Left lobe of liver (tissue), 2 donors: Measurements from ENCODE around the gene PNO1. TPM values are rescaled to one million over a fixed set of nuclear protein-coding genes. Genes with fewer than 3 reads are reported as not detected.
"Not testable (repeated sequence)": the region's sequence is repeated elsewhere in the genome, so short reads cannot be mapped to it uniquely, and the experiment has no call there.

Source experiments
- ATAC-seq: fragments of 200-7000 bp; cut with Tn5 transposase; one replicate; pipeline ENCODE4 v1.9.1; 2020; ENCODE audit warnings: mild to moderate bottlenecking, moderate library complexity
- DNase-seq: peaks from one replicate; pipeline ENCODE4 v3.0.0-alpha.2; 2020; ENCODE audit warnings: low spot score
- total RNA-seq: library from RNA; stranded (reverse); gene quantifications from one replicate; pipeline ENCODE4 v1.2.1, GENCODE V29; 2021
- donor health status: DM: no; HTN: no; CAD: no; lungs with moderate emphysema.
- donor health status: DM: no; HTN: yes; CAD: no.

Gene PNO1
- total RNA-seq = 4.9 TPM

DNA sequence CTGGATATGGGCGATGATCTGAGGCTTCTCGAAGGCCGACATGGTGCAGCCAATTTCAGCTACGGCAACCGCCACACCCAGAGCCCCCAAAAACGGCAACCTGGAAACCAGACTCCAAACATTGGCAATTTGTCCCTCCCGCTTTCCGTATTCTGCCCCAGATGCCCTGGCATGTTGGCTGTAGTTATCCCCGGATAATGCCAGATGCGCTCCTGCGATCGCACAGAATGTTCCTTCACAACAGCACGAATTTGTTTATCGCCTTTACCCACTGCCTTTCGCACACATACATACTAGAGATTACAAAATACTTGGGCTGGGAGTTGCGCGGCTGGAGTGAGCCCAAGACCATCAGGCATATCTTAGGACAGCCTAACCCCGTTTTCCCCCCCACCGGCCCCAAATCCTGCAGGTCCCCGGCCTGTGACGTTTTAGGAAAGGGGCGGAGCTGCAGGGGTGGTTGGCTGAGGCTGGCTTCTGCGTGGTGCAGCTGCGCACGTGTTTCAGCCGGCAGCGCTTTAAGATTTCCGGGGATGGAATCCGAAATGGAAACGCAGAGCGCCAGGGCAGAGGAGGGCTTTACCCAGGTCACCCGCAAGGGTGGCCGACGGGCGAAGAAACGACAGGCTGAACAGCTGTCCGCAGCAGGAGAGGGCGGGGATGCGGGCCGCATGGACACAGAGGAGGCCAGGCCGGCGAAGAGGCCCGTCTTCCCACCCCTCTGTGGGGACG, at the start of gene PNO1:
Gene PNO1, plus strand, starts transcription at position 487 of the 732 bp plus-strand sequence. Its CDS starts 47 bp downstream, at position 534.
- DNase-seq (peak; percentile 96), ATAC-seq (peak; percentile 97)

DNA sequence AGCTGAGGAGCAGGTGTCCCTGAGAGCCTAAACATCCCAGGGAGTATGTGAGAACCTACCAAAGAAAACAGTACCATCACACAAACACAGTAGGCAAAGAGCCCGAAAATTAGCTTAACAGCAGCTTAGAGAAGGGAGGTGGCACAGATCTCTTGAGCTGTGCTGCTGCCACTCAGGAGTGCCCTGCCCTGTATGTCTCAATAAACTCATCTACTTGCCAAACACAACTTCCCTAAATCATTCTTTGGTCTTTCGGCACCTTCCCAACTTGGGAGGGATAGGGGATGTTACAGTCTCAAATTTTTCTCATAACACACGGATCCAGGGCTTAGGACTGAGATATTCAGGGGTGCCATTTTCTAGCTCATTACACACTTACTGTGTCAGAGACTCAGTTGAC, 49.6 kb upstream of the PNO1 start:
- no peak for ATAC-seq

DNA sequence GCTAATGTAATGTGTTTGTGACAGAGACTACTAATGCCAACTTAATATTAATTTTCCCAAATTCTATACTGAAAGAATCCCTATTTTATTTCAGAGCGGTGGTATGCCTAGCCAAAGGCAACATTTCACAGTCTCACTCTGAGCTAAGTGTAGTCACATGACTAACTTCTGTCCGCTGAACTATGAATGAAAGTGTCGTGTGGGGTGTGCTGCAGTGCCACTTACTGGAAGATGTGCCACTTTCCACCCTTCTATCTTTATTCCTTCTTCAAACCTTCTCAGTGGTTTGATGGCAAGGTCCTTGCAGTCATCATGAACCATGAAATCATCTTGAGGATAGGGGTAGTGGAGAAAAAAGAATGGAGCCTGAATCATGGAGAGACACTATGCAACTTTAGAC, 47.6 kb upstream of the PNO1 start:
- ATAC-seq (no peak), DNase-seq (no peak)

More for the DNA sequence above, 49.6 kb upstream of the PNO1 start:
- no peak for DNase-seq

DNA sequence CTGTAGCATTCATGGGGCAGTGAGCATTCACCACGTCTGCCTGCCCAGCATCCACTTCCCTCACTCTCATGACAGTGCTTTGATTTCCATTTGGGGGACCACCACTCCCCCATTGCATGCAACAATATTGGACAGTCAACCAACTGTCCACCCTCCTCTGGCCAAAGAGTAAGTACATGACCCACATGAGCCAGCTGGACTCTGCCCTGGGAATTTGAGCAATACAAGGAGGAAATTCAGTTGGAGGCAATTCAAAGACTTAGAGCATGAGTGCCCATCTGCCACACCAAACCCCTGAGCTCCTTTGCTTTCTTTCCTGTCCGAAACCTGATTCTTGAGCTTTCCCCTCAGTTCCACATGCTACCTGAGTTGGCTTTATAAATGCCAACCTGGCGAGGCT, 41.7 kb upstream of the PNO1 start:
- DNase-seq (peak; percentile 75), ATAC-seq (peak; percentile 82)

DNA sequence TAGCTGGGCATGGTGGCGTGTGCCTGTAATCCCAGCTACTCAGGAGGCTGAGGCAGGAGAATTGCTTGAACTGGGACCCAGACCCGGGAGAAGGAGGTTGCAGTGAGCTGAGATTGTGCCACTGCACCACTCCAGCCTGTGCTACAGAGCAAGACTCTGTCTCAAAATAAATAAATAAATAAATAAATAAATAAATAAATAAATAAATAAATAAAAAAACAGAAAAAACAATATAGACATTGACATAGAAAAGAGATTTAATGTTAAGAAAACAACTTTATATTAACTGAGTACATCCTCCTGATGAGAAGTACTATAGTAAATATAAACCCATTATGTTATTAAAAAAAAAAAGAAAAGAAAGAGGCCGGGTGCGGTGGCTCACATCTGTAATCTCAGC, 39.8 kb upstream of the PNO1 start:
- not testable (repeated sequence) for ATAC-seq, DNase-seq

DNA sequence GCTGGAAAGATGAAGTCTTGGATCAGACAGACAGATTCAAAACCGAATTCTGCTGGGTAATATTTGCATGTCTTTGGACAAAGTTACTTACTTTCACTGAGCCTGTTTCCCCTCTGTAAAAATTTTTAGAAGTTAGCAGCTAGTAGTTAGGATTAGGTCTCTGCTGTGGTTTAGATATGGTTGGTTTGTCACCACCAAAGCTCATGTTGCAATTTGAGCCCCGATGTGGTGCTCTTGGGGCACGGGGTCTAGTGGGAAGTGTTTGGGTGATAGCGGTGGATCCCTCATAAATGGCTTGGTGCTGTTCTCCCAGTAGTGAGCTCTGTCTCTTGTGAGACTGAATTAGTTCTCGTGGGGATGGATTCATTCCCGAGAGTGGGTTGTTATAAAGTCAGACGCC, 38.9 kb upstream of the PNO1 start:
- DNase-seq = no peak
- no peak for ATAC-seq

DNA sequence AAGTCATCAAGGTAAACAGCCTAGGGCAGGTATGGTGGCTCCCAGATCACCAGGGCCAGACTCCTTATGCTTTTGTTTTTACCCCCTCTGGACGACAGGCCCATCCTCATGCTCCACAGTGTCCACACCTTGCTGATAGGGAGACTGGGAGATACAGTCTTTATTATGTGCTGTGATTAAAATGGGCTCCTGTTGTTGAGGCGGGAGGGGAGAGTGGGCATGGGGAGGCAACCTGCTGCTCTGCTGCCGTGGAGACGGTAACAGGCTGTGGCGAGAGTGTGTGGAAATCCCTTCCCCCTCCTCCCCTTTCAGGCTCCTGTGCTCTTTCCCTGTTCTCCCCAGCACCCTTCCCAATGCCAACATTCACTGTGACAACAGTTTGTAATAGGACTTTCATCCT, 38.2 kb upstream of the PNO1 start:
- ATAC-seq = no peak
- DNase-seq = no peak

DNA sequence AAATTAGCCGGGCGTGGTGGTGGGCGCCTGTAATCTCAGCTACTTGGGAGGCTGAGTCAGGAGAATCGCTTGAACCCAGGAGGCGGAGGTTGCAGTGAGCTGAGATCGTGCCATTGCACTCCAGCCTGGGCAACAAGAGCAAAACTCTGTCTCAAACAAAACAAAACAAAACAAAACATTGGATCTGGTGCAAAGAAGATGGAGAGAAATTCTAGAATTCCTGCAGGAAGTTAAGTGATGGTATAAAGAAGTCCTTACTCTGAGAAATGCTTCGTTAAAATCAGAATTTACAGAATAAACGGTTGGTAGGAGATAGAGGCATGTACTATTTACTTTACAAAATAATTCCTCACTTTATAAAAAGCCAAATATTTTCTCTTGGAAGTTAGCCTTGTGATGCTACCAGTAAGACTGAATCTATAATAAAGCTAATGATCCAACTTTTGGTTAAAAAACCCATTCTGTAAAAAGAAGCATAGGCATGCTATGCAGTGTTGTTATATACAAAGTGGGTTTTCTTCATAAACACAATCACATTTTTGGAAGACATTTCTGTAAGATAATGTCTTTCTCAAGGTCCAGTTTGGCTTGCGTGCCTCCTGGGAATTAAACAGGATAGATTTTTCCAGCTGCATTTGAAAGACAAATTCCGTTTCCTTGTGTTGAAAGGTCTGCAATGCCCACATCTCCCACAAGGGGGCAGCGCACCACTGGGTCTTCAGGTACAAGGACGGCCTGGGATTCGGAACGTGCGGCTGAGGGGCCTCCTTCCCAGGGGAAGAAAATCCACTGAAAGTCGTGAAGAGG, 35.6 kb upstream of the PNO1 start:
- DNase-seq = peak; percentile 83
- peak; percentile 79 for ATAC-seq

DNA sequence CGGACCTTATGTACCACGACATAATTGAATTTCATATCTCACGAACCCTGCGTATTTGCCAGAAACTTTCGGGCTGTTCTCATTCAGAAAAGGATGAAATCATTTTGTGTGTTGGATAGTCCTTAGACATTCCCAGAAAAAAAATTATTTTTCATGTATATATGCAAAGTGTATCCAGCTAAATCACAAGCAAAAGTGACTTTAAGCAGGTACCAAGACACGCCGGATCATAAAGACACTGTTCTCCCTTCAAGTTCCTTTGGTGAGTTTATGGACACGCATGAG, 35.1 kb upstream of the PNO1 start:
- DNase-seq (no peak), ATAC-seq (no peak)

DNA sequence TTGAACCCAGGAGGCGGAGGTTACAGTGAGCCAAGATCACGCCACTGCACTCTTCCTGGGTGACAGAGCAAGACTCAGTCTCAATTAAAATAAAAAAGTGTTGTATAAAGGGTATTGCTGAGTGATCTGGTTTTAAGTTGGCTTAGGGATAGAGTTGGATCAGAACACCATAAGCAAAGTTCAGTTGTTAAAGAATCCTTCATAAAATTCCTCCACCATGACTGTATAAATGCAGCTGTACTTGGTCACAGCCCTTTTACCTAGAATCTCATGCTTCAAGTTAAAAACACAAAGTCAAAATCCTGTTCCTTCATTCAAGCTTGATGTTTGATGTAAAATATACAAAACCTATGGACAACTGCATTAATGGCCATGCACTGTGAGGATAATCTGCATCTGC, 33.4 kb upstream of the PNO1 start:
- ATAC-seq = no peak
- DNase-seq = no peak

DNA sequence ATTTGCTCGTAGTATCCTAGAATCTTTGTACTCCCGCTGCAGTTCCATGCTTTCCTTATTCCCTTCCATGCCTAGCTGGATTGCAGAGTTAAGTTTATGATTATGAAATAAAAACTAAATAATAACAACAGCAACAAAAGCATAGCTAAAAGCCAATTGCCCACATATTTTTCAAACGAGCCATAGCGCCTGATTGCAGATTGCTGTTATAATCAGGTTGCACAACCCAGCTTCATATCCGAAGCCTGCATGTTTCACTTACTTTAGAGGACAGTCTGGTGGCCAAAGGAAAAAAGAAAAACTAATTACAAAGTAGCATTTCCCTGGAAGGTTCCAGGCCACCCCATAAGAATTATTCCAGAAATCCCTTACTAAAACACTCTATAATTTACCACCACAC, 31.9 kb upstream of the PNO1 start:
- no peak for DNase-seq
- no peak for ATAC-seq

DNA sequence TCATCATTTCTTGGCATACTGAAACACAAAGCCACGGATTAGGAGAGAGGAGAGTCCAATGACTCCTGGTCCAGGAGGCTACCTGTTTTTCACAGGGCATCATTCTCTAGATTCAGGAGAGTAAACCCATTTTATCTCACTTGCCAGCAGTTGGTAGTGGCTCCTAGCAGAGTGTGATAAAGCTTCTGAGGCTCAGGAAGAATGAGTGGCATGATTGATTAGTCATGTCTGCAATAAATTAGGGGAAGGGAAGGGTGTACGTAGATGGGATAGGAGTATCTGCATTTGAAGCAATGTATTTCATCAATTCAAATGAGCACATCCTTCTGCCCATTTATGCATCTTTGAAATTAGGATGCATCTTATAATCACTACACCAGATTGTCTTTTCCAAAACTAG, 31.1 kb upstream of the PNO1 start:
- no peak for DNase-seq
- ATAC-seq = no peak

DNA sequence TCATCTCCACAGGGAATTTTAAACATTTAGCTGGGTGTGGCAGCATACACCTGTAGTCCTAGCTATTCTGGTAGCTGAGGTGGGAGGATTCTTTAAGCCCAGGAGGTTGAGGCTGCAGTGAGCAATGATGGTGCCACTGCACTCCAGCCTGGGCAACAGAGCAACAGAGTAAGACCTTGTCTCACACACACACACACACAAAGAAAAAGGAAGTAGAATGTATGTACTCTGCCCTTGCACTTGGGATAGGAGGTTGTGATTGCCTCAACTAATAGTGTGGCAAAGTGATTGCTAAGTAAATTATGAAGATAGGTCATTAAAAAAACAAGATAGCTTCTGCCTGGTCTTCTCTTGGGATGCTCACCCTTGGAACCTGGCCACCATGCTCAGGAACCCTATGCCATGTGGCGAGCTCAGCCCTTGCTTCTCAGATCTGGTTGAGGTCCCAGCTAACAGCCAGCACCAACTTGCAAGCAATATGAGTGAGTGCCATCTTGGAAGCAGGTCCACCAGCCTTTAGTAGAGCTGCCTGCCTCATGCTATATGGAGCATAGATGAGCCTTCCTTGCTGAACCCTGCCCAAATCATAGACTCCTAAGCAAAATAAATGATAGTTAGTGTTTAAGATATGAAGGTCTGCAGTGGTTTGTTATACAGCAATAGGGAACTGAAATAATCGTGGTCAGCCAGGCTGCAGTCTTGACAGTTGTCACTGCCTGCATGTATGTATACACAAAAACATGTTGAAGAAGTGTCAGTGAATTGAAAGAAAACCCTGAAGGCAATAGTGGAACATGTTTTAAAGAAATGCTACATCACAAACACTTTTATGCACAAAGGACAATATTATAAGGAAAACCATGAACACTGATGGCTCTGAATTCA, 30.1 kb upstream of the PNO1 start:
- ATAC-seq (no peak), DNase-seq (no peak)

DNA sequence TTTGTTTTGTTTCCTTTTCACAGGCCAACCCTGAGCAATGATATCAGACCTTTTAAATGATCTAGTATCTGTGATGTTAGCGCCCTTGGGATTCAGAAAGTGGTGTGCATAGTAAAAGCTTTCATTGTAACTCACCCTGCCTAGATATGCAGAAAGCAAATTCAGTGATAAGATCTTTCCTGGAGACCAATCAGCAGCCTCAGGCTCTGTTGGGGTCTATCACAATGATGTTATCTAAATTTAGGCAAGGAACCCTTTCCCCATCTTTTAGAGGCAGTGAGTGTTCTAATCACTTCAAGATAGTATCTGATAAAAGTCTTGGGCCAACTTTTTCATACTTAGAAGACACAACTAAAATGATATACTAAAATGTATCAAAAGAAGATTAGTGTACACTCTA, 23.6 kb upstream of the PNO1 start:
- ATAC-seq (no peak), DNase-seq (no peak)

DNA sequence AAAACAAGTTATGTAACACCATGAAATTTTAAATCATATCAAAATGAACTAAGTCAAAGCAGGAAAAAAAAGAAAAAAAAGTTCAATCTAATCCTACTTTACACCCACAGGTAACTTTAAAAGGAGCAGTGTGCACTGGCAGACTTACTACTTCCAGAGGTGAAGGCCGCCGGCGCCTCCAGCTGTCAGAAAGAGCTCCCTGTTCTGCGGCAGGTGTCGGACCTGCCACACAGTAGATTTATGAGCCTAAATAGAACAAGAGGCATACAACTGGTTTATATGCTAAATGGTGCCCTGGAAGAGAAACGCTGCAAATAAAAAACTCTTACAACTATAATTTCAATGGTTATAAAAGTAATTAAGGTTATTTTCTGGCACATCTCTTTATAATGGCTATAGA, 23.1 kb upstream of the PNO1 start:
- DNase-seq (no peak), ATAC-seq (no peak)

DNA sequence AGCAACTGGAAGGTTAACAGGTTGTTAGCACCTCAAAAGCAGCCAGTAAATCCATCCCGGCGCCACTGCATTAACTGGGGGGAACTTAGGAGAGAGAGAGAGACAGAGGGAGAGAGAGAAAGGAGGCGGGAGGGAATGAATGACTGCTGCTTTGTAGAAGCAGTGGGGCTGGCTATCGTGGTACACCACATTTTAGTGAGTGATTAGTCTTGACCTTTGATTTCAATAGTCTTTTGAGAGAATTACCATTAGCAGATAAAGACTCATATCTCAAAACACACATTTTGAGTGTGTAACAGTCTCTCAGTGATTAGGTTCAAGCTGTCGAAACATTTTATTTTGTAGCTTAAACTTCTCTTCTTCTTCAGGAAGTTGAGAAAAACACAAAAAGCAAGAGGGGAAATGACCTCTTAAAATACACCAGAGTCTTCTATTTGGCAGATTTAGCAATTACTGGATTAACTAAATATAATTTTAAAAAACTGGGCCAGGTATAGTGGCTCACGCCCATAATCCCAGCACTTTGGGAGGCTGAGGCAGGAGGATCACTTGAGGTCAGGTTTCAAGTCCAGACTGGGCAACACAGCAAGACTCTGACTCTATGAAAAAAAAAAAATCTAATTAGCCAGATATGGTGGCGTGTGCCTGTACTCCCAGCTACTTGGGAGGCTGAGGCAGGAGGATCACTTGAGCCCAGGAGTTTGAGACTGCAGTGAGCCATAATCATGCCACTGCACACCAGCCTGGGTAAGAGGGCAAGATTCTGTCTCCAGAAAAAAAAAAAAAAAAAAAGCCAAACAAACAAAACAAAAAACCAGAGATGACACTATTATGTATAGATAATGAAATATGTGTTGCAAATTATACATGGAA, 22.0 kb upstream of the PNO1 start:
- no peak for ATAC-seq
- DNase-seq = no peak

DNA sequence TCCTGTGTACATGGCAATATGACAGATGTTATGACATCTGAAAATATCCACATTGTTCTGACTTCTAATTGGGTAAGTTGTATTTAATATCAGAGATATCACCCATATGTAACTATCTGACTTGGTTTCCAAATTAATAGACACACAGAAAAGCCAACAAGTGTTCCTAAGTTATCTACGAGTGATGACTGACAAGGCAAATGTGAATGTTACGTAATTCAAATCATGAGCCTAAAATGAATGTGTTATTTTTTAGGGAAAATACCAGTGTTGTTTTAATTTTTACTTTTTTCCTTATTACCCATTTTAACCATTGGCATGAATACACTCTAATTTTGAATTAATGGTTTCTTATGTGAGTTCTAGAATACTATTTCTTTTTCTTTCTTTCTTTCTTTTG, 15.8 kb upstream of the PNO1 start:
- DNase-seq (no peak), ATAC-seq (no peak)

DNA sequence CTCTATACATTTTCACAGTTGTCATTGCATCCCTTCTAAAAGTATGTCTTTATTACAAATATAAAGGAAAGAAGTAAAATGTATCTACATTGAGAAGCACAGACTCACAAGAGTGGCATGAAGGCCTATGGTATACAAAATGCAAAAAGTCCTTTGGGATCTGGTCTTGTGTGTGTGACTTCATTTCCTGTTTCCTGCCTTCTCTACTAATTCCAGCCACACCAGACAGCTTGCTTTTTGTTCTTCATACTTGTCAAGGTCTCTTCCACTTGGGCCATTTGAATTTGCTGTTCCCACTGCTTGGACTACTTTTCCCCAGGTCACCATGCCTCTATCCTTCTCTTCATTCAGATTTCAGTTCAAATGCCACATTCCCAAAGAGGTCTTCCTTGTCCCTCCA, 6.7 kb upstream of the PNO1 start:
- no peak for DNase-seq
- no peak for ATAC-seq

DNA sequence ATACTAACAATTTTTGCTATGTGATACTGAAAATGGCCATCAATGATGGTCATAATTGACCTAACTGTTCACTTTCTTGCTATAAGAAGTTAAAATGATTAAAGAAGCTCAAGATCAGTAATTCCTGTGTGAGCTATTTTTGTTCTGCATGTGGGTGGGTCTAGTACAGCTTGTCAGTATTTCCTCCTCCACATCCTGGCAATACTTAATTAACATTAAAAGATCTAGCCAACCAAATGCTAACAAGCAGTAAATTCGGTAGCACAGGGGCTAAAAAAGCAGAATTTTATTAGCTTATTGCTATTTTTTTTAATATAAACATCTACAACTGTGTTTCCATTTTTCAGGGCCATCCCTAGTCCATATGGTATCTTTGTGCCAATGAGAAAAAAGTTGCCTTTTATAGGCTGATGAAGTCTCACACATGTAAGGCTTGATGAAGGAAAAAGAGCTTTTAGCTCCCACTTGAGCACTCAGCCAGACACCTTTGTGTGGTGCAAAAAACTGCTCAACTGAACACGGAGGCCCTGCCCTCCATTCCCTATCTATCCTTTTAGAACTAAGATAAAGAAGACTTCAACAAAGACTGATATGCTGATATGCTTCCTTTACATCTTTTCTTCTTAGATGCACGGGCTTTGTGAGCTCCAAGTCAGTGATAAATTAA, 4.9 kb upstream of the PNO1 start:
- no peak for DNase-seq
- ATAC-seq = no peak

DNA sequence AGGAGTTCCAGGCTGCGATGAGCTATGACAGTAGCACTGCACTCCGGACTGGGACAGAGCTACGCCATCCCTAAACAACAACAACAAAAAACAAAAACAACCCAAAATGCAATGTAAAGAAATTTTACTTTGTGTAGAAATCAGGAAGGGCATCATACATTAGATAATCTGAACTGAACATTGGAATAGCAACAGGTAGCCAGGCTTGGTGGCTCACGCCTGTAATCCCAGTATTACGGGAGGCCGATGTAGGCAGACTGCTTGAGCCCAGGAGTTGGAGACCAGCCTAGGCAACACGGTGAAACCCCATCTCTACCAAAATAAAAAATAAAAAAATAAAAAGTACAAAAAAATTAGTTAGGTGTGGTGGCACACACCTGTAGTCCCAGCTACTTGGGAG, 2.1 kb upstream of the PNO1 start:
- no peak for DNase-seq
- ATAC-seq = no peak
